ENCODE measurements around the gene NAXD. TPM values are rescaled to one million over a fixed set of nuclear protein-coding genes. Genes with fewer than 3 reads are reported as not detected.
A peak's percentile ranks its signal among the peaks of the same experiment; 100 is the strongest.

The NAXD gene
- total RNA-seq, 6 donors from 2014 or later = 19.6 to 38.8 (median 29.4) TPM

DNA sequence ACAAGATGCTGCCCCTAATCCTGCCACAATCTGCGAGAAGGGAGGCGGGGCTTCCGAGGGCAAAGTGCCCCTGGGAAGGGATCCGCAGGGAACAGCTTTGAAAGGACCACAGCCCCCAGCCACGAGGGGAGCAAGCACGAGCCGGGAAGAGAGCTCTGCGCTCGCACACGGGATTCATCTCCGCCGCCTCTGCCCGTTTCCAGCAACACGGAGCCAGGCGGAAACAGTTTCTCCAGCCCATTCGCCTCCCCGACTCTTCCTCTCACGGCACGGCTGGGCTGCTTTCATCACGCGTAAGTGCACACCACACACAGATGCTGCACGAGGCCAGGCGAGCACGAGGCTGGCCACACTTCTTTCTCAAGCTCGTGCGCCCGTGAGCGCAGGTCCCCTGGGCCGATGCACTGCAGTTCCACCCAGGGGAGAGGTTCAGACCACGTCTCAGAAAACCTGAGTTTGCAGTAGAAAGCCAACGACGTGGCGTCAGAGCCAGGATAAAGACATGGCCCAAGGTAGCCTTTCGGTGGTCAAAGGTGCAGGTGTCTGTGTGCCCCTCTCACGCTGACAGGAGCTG is 33.6 kb downstream of the NAXD start:
- DNase-seq (peak in 1 of 2 donors; percentile 64), ATAC-seq (ENCODE audit: low FRiP score in 2 of 2) (no peak)
- no peaks in the 10 kb centered on the region for H3K9me3 ChIP-seq

DNA sequence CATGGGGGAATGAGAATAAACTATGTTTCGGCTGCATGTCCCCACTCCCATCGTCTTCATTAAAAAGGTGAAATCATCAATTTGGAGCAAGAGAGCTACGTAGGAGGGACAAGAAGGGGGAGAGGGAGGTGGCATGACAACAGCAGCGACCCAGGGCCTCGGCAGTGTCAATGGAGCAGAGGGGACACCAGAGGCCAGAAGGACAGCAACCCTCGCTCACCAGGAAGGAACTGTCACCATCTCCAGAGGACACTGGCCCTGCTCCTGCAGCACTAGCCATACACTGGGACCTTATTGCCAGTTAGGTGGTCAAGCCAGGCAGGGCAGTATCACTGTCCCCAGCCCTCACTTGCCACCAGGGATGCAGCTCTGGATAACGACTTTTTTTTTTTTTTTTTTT is 34.2 kb downstream of the NAXD start:
- Histone ChIP-seq H3K4me3 (no peak overlapping the region), H3K9me3 (no peaks in the 10 kb centered on the region), H3K27me3 (no peaks in the 10 kb centered on the region), H3K4me1 (peaks cover 0 to 7% (median 4%) of the 10 kb centered on the region in 4 donors), H3K27ac (no peak overlapping the region), H3K36me3 (peaks cover 0 to 75% (median 40%) of the 10 kb centered on the region in 4 donors)
- DNase-seq (no peak), ATAC-seq (ENCODE audit: low FRiP score in 2 of 2) (no peak)
- WGBS, 2 donors = 83 to 95% methylated on average over 7 of the region's 7 CpGs
- TF ChIP-seq POLR2A (IDR thresholded peaks at IDR 0.05) = no peak
- no peak for TF ChIP-seq EP300 (IDR thresholded peaks at IDR 0.05)
- TF ChIP-seq POLR2AphosphoS5 (IDR thresholded peaks at IDR 0.05) = no peak
- TF ChIP-seq, protein P1, sequence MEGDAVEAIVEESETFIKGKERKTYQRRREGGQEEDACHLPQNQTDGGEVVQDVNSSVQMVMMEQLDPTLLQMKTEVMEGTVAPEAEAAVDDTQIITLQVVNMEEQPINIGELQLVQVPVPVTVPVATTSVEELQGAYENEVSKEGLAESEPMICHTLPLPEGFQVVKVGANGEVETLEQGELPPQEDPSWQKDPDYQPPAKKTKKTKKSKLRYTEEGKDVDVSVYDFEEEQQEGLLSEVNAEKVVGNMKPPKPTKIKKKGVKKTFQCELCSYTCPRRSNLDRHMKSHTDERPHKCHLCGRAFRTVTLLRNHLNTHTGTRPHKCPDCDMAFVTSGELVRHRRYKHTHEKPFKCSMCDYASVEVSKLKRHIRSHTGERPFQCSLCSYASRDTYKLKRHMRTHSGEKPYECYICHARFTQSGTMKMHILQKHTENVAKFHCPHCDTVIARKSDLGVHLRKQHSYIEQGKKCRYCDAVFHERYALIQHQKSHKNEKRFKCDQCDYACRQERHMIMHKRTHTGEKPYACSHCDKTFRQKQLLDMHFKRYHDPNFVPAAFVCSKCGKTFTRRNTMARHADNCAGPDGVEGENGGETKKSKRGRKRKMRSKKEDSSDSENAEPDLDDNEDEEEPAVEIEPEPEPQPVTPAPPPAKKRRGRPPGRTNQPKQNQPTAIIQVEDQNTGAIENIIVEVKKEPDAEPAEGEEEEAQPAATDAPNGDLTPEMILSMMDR (IDR thresholded peaks at IDR 0.05) = no peak

More for the DNA sequence above, 33.6 kb downstream of the NAXD start:
- H3K27me3 ChIP-seq = no peaks in the 10 kb centered on the region
- 94 to 96% methylated on average over 35 of the region's 35 CpGs for WGBS, 2 donors
- H3K36me3 ChIP-seq = peaks cover 0 to 79% (median 43%) of the 10 kb centered on the region in 4 donors
- H3K27ac ChIP-seq = no peak overlapping the region
- TF ChIP-seq POLR2A (IDR thresholded peaks at IDR 0.05) (no peak), POLR2AphosphoS5 (IDR thresholded peaks at IDR 0.05) (no peak), EP300 (IDR thresholded peaks at IDR 0.05) (no peak)
- TF ChIP-seq, protein P1 (IDR thresholded peaks at IDR 0.05) = no peak
- no peak overlapping the region for H3K4me3 ChIP-seq
- H3K4me1 ChIP-seq = peaks cover 0 to 7% (median 4%) of the 10 kb centered on the region in 4 donors

GRCh38 chr13:110650436-110650835 is 35.1 kb downstream of the NAXD start:
- no peaks in the 10 kb centered on the region for H3K27me3 ChIP-seq
- DNase-seq = no peak
- 94 to 100% methylated on average over 3 to 12 of the region's 14 CpGs for WGBS, 2 donors
- no peaks in the 10 kb centered on the region for H3K9me3 ChIP-seq
- TF ChIP-seq EP300 (IDR thresholded peaks at IDR 0.05) (no peak), POLR2AphosphoS5 (IDR thresholded peaks at IDR 0.05) (no peak), POLR2A (IDR thresholded peaks at IDR 0.05) (no peak)
- TF ChIP-seq, protein P1 (IDR thresholded peaks at IDR 0.05) = no peak
- H3K4me1 ChIP-seq = no peaks in the 10 kb centered on the region
- H3K4me3 ChIP-seq = no peak overlapping the region
- no peak for ATAC-seq (ENCODE audit: low FRiP score in 2 of 2)
- no peak overlapping the region for H3K27ac ChIP-seq
- H3K36me3 ChIP-seq = peaks cover 0 to 71% (median 37%) of the 10 kb centered on the region in 4 donors

GRCh38 chr13:110651271-110651670 is 35.9 kb downstream of the NAXD start:
- Histone ChIP-seq H3K36me3 (peaks cover 0 to 70% (median 35%) of the 10 kb centered on the region in 4 donors), H3K4me1 (no peaks in the 10 kb centered on the region), H3K27me3 (no peaks in the 10 kb centered on the region), H3K9me3 (no peaks in the 10 kb centered on the region), H3K27ac (no peak overlapping the region), H3K4me3 (no peak overlapping the region)
- TF ChIP-seq, protein P1 (IDR thresholded peaks at IDR 0.05) = no peak
- TF ChIP-seq EP300 (IDR thresholded peaks at IDR 0.05) = no peak
- no peak for TF ChIP-seq POLR2A (IDR thresholded peaks at IDR 0.05)
- no peak for TF ChIP-seq POLR2AphosphoS5 (IDR thresholded peaks at IDR 0.05)
- WGBS, 2 donors = 93% methylated on average over 14 of the region's 14 CpGs
- ATAC-seq (ENCODE audit: low FRiP score in 2 of 2) (no peak), DNase-seq (no peak)

GRCh38 chr13:110651726-110652230 is 36.4 kb downstream of the NAXD start:
- Histone ChIP-seq H3K4me1 (no peaks in the 10 kb centered on the region), H3K9me3 (no peaks in the 10 kb centered on the region), H3K27ac (no peak overlapping the region), H3K27me3 (no peaks in the 10 kb centered on the region), H3K36me3 (peaks cover 0 to 70% (median 34%) of the 10 kb centered on the region in 4 donors), H3K4me3 (no peak overlapping the region)
- DNase-seq = no peak
- ATAC-seq (ENCODE audit: low FRiP score in 2 of 2) = no peak
- TF ChIP-seq, protein P1 (IDR thresholded peaks at IDR 0.05) = no peak
- TF ChIP-seq POLR2A (IDR thresholded peaks at IDR 0.05) (no peak), POLR2AphosphoS5 (IDR thresholded peaks at IDR 0.05) (no peak), EP300 (IDR thresholded peaks at IDR 0.05) (no peak)
- WGBS, 2 donors = 93 to 96% methylated on average over 10 to 16 of the region's 16 CpGs

Data from upper lobe of left lung (tissue), 6 donors.